ENCODE data around the gene SRPK2. TPM values are rescaled to one million over a fixed set of nuclear protein-coding genes. Genes with fewer than 3 reads are reported as not detected.
A peak's percentile ranks its signal among the peaks of the same experiment; 100 is the strongest.

SRPK2 gene
- polyA plus RNA-seq, 1 of the 3 experiments (the other 2 are of a cell fraction): 15.4 TPM

DNA sequence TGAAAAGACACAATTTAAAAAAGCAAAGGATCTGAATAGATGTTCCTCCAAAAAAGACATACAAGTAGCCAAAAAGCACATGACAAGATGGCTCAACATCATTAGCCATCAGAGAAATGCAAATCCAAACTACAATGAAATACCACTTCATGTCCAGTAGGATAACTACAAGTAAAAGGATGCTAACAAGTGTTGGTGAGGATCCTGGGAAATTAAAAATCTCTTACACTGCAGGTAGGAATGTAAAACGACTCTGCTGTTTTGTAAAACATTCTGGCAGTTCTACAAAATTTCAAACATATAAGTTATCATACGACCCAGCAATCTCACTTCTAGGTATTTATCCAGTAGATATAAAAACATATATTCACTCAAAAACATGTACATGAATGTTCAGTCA is 161.3 kb downstream of the SRPK2 start:
- no peak overlapping the region for H3K4me2 ChIP-seq
- peaks cover 68% of the 10 kb centered on the region for H3K79me2 ChIP-seq (ENCODE audit: insufficient read depth)
- 74% methylated on average over 2 of the region's 2 CpGs for WGBS (ENCODE audit: low lambda C conversion rate)
- no peak overlapping the region for H3K9ac ChIP-seq
- POLR2A ChIA-PET: no interaction called here
- no peaks in the 10 kb centered on the region for H3K27me3 ChIP-seq (ENCODE audit: insufficient read depth)
- H3K27ac ChIP-seq (ENCODE audit: low read depth in 2 of 2, low read length in 1 of 2): no peak overlapping the region
- H3K9me2 ChIP-seq: no peaks in the 10 kb centered on the region
- H2AFZ ChIP-seq (ENCODE audit: low read depth): no peak overlapping the region
- H3K9me3 ChIP-seq: no peaks in the 10 kb centered on the region
- CTCF ChIA-PET: no interaction called here
- H3F3A ChIP-seq (replicated peaks; ENCODE audit: insufficient read depth): peaks cover 23% of the 10 kb centered on the region
- H4K20me1 ChIP-seq (ENCODE audit: insufficient read depth): peaks cover 9% of the 10 kb centered on the region
- no peak overlapping the region for H3K4me3 ChIP-seq (ENCODE audit: low read depth in 2 of 2, low read length in 1 of 2)
- H3K4me1 ChIP-seq (ENCODE audit: control insufficient read depth in 1 of 2, insufficient read depth in 2 of 2, low read depth in 1 of 2, low read length in 1 of 2): peaks cover 3 to 24% of the 10 kb centered on the region in 2 experiments; a peak in 3 of 4 replicates
- H3K36me3 ChIP-seq (replicated peaks in 1 of 2; ENCODE audit: control insufficient read depth in 1 of 2, insufficient read depth in 2 of 2, low read length in 1 of 2): peaks cover 0 to 20% of the 10 kb centered on the region in 2 experiments
- no peak for TF ChIP-seq RAD21 (IDR thresholded peaks at IDR 0.05; ENCODE audit: low read length)
- TF ChIP-seq JUND (IDR thresholded peaks at IDR 0.05): no peak
- no peak for TF ChIP-seq MEF2A (IDR thresholded peaks at IDR 0.05; ENCODE audit: borderline replicate concordance, low read depth)
- no peak for DNase-seq

GRCh38 chr7:105224884-105225651 is 163.7 kb downstream of the SRPK2 start:
- DNase-seq: peak; percentile 36
- ChIA-PET CTCF (interaction anchor here (0.5 to 1.0 kb wide), 4 partner anchors 10 to 700 kb away, joined by 3 to 5 read pairs (median 3); no protein-coding TSS in a partner anchor), POLR2A (no interaction called here)
- Histone ChIP-seq H3K27ac (ENCODE audit: low read depth in 2 of 2, low read length in 1 of 2) (peak overlapping the region in 1 of 2 experiments; percentile 79; a peak in 3 of 4 replicates), H3K79me2 (ENCODE audit: insufficient read depth) (peaks cover 84% of the 10 kb centered on the region), H3K9ac (peak overlapping the region; percentile 30; the same call in 1 of the 2 replicates), H3F3A (replicated peaks; ENCODE audit: insufficient read depth) (peaks cover 23% of the 10 kb centered on the region), H3K36me3 (replicated peaks in 1 of 2; ENCODE audit: control insufficient read depth in 1 of 2, insufficient read depth in 2 of 2, low read length in 1 of 2) (peaks cover 0 to 12% of the 10 kb centered on the region in 2 experiments), H2AFZ (ENCODE audit: low read depth) (no peak overlapping the region), H4K20me1 (ENCODE audit: insufficient read depth) (peaks cover 21% of the 10 kb centered on the region), H3K9me3 (no peaks in the 10 kb centered on the region), H3K9me2 (no peaks in the 10 kb centered on the region), H3K4me2 (peak overlapping the region; percentile 67), H3K4me1 (ENCODE audit: control insufficient read depth in 1 of 2, insufficient read depth in 2 of 2, low read depth in 1 of 2, low read length in 1 of 2) (peaks cover 3 to 31% of the 10 kb centered on the region in 2 experiments; a peak in 3 of 4 replicates), H3K27me3 (ENCODE audit: insufficient read depth) (no peaks in the 10 kb centered on the region), H3K4me3 (ENCODE audit: low read depth in 2 of 2, low read length in 1 of 2) (0 out of 4 replicates have a peak overlapping the region, but pooled peaks of 1 of the 2 experiments have one; percentile 6)
- WGBS (ENCODE audit: low lambda C conversion rate): 53% methylated on average over 6 of the region's 6 CpGs
- TF ChIP-seq POLR2AphosphoS5 (IDR thresholded peaks at IDR 0.05; ENCODE audit: low read depth, low read length) (peak; percentile 35; the same call in 1 of the 2 replicates), MAX (IDR thresholded peaks at IDR 0.05; ENCODE audit: low read depth) (peak; percentile 65), MEF2A (IDR thresholded peaks at IDR 0.05; ENCODE audit: borderline replicate concordance, low read depth) (peak; percentile 59; the same call in 1 of the 2 replicates), ELF1 (IDR thresholded peaks at IDR 0.05) (peak; percentile 66; the same call in 1 of the 2 replicates), JUND (IDR thresholded peaks at IDR 0.05) (peak; percentile 90), EP300 (IDR thresholded peaks at IDR 0.05; ENCODE audit: borderline replicate concordance in 1 of 2, low read depth in 1 of 2, low read length in 1 of 2) (peak in 1 of 2 experiments; percentile 83; a peak in 1 of 4 replicates), NFIC (IDR thresholded peaks at IDR 0.05; ENCODE audit: borderline replicate concordance) (peak; percentile 87), RCOR1 (IDR thresholded peaks at IDR 0.05; ENCODE audit: low read length) (no peak), CHD2 (IDR thresholded peaks at IDR 0.05; ENCODE audit: low read length, partially characterized antibody) (no peak), USF2 (IDR thresholded peaks at IDR 0.05; ENCODE audit: borderline replicate concordance, low read depth, low read length) (no peak), REST (IDR thresholded peaks at IDR 0.05; ENCODE audit: low read depth, low read length) (peak; percentile 53), IRF3 (IDR thresholded peaks at IDR 0.05; ENCODE audit: low read depth, low read length) (no peak), FOXJ3 (CRISPR knock-in tag; IDR thresholded peaks at IDR 0.05) (no peak), RFX5 (IDR thresholded peaks at IDR 0.05; ENCODE audit: low read length) (no peak), EZH2phosphoT487 (IDR thresholded peaks at IDR 0.05; ENCODE audit: borderline replicate concordance, low read depth) (no peak), SIN3A (IDR thresholded peaks at IDR 0.05; ENCODE audit: borderline replicate concordance, low read depth, low read length) (0 out of 2 replicates have a peak, but pooled peaks have one; percentile 55), TCF12 (IDR thresholded peaks at IDR 0.05) (peak; percentile 86)
- TF ChIP-seq, protein P1, sequence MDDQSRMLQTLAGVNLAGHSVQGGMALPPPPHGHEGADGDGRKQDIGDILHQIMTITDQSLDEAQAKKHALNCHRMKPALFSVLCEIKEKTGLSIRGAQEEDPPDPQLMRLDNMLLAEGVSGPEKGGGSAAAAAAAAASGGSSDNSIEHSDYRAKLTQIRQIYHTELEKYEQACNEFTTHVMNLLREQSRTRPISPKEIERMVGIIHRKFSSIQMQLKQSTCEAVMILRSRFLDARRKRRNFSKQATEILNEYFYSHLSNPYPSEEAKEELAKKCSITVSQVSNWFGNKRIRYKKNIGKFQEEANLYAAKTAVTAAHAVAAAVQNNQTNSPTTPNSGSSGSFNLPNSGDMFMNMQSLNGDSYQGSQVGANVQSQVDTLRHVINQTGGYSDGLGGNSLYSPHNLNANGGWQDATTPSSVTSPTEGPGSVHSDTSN (IDR thresholded peaks at IDR 0.05): peak; percentile 84

All from SK-N-SH (cell line).